ENCODE data around the gene ASB2. TPM values are rescaled to one million over a fixed set of nuclear protein-coding genes. Genes with fewer than 3 reads are reported as not detected.

ASB2 gene
- total and polyA plus RNA-seq, 2 of the 4 experiments (the other 2 are of a cell fraction), result 0.54 to 0.77 TPM

GRCh38 chr14:94024549-94024948 lies 48.2 kb upstream of the ASB2 start:
- Histone ChIP-seq H3K18ac (ENCODE audit: low read depth, low read length) (no peak overlapping the region), H2AK5ac (ENCODE audit: low read depth, low read length) (no peak overlapping the region), H2BK5ac (ENCODE audit: low read depth, low read length, poor library complexity, severe bottlenecking) (no peak overlapping the region), H3K36me3 (ENCODE audit: control insufficient read depth, insufficient read depth, low read length) (no peaks in the 10 kb centered on the region), H4K20me1 (ENCODE audit: insufficient read depth, low read length) (no peaks in the 10 kb centered on the region), H4K8ac (ENCODE audit: low read depth in 2 of 2, low read length in 2 of 2) (no peak overlapping the region), H3K9me3 (ENCODE audit: control insufficient read depth, insufficient read depth, low read length) (no peaks in the 10 kb centered on the region), H3K27me3 (ENCODE audit: control insufficient read depth, insufficient read depth, low read length) (no peaks in the 10 kb centered on the region; the same call in none of the 2 replicates), H3K23ac (ENCODE audit: low read depth, low read length) (no peak overlapping the region), H3K4me2 (ENCODE audit: low read depth, low read length) (no peak overlapping the region), H2AFZ (replicated peaks; ENCODE audit: low read length, poor library complexity) (no peak overlapping the region), H2BK15ac (ENCODE audit: low read depth, low read length) (no peak overlapping the region), H3K79me1 (ENCODE audit: low read depth in 1 of 2, low read length in 2 of 2) (0 out of 4 replicates have a peak, but pooled peaks cover 0 to 4% of the 10 kb centered on the region in 2 experiments), H3K56ac (ENCODE audit: extremely low read depth, insufficient read depth, low read length) (no peak overlapping the region), H3K4me1 (ENCODE audit: control insufficient read depth, insufficient read depth, low read length) (no peaks in the 10 kb centered on the region; the same call in 1 of the 2 replicates), H3K4me3 (ENCODE audit: insufficient read depth, low read depth, low read length) (no peak overlapping the region), H2BK20ac (ENCODE audit: low read depth, low read length) (no peak overlapping the region), H2AK9ac (replicated peaks; ENCODE audit: low read depth, low read length, poor library complexity) (no peak overlapping the region), H3K4ac (ENCODE audit: low read depth, low read length) (no peak overlapping the region), H4K5ac (ENCODE audit: low read depth, low read length) (no peak overlapping the region), H2BK120ac (ENCODE audit: low read depth, low read length) (no peak overlapping the region), H3K9me1 (ENCODE audit: insufficient read depth, low read length) (0 out of 2 replicates have a peak, but pooled peaks cover 5% of the 10 kb centered on the region), H3K14ac (replicated peaks; ENCODE audit: low read depth, low read length) (no peak overlapping the region), H4K91ac (ENCODE audit: insufficient read depth, low read depth, low read length) (no peak overlapping the region), H3K9ac (ENCODE audit: low read depth, low read length) (no peak overlapping the region), H3K27ac (ENCODE audit: insufficient read depth, low read length) (no peak overlapping the region)
- no TSS peak for BruUV-seq (replicated peaks)
- dilution Hi-C loops (cut with HindIII; ENCODE audit: low sequenced_read_pairs, unreplicated experiment) (no loop called here), in situ Hi-C loops (cut with MboI; ENCODE audit: low sequenced_read_pairs) (no loop called here), intact Hi-C loops (cut with micrococcal nuclease) (no loop called here)
- POLR2A ChIA-PET (ENCODE audit: unreplicated experiment), result no interaction called here
- DNase-seq (no peak), ATAC-seq (ENCODE audit: low read depth) (no peak)
- no CpG with 5 or more reads among the region's 2 CpGs for WGBS, 2 experiments (ENCODE audit: extremely low coverage in 2 of 2, insufficient read length in 1 of 2)
- TF ChIP-seq NFE2L2 (IDR thresholded peaks at IDR 0.05; ENCODE audit: low read depth, low read length) (no peak), MAFK (IDR thresholded peaks at IDR 0.05; ENCODE audit: low read depth, low read length) (no peak), MXI1 (IDR thresholded peaks at IDR 0.05; ENCODE audit: borderline replicate concordance, low read depth, low read length) (no peak), SMC3 (IDR thresholded peaks at IDR 0.05; ENCODE audit: low read depth, low read length) (no peak), RCOR1 (IDR thresholded peaks at IDR 0.05; ENCODE audit: insufficient replicate concordance, low read length) (no peak), BHLHE40 (IDR thresholded peaks at IDR 0.05; ENCODE audit: low read depth, low read length) (no peak), POLR2A (IDR thresholded peaks at IDR 0.05; ENCODE audit: low read depth, low read length) (no peak), USF2 (IDR thresholded peaks at IDR 0.05; ENCODE audit: low read depth, low read length) (no peak), FOS (IDR thresholded peaks at IDR 0.05; ENCODE audit: low read depth, low read length) (no peak), ELK1 (IDR thresholded peaks at IDR 0.05; ENCODE audit: borderline replicate concordance, low read depth, low read length) (no peak), CEBPB (IDR thresholded peaks at IDR 0.05; ENCODE audit: low read depth, low read length) (no peak), CHD1 (IDR thresholded peaks at IDR 0.05; ENCODE audit: low read depth, low read length) (no peak), CTCF (conservative IDR thresholded peaks at IDR 0.05; ENCODE audit: low read depth, low read length) (no peak), MAZ (IDR thresholded peaks at IDR 0.05; ENCODE audit: borderline replicate concordance, low read depth, low read length) (no peak), RFX5 (IDR thresholded peaks at IDR 0.05; ENCODE audit: low read depth, low read length) (no peak)
- CTCF ChIA-PET, result no interaction called here

All from IMR-90 (cell line).